Sciatic nerve (tissue), 2 donors: ENCODE data around the gene RTN4RL1. TPM values are rescaled to one million over a fixed set of nuclear protein-coding genes. Genes with fewer than 3 reads are reported as not detected.
"Not testable (repeated sequence)": the region's sequence is repeated elsewhere in the genome, so short reads cannot be mapped to it uniquely, and the experiment has no call there.

Source experiments
- ATAC-seq: fragments of 200-7000 bp; cut with Tn5 transposase; one replicate; pipeline ENCODE4 v1.9.1; 2020; ENCODE audit warnings: mild to moderate bottlenecking, moderate library complexity
- DNase-seq: peaks from one replicate; pipeline ENCODE4 v3.0.0-alpha.2; 2020; ENCODE audit warnings: low spot score
- intact Hi-C: fragments of 100-400 bp; cut with DNase I; formaldehyde crosslinking; loops from one replicate; pipeline ENCODE4 v1.14.2; 2022
- total RNA-seq: library from RNA; stranded (reverse); fragmentation: NEBNext Ultra II Directional; extraction: Animal tissue kit (Norgen Biotek cat#: 25700); gene quantifications from one replicate; pipeline ENCODE4 v1.2.1, GENCODE V29; 2021
- donor health status: DM: no; HTN: no; CAD: no.
- donor health status: DM: no; HTN: no; CAD: no.

The RTN4RL1 gene
- total RNA-seq, 1 donor from 2014 or later: 5.8 TPM

- DNase-seq (no peak), ATAC-seq (no peak)
- intact Hi-C loops: no loop called here
Measured at GRCh38 chr17:1994707-1995106, 30.4 kb downstream of the RTN4RL1 start.

GRCh38 chr17:1992541-1992940 lies 32.6 kb downstream of the RTN4RL1 start:
- DNase-seq (no peak), ATAC-seq (no peak)
- intact Hi-C loops: no loop called here

- no peak for DNase-seq
- peak; percentile 89 for ATAC-seq
- intact Hi-C loops: no loop called here
Measured at GRCh38 chr17:1989135-1989534, 36.0 kb downstream of the RTN4RL1 start.

- DNase-seq (no peak), ATAC-seq (no peak)
- intact Hi-C loops: no loop called here
Measured at GRCh38 chr17:1986783-1987451, 38.2 kb downstream of the RTN4RL1 start.

- intact Hi-C loops: no loop called here
- ATAC-seq (no peak), DNase-seq (no peak)
Measured at GRCh38 chr17:1985686-1986085, 39.4 kb downstream of the RTN4RL1 start.

- ATAC-seq (no peak), DNase-seq (no peak)
- intact Hi-C loops: no loop called here
Measured at GRCh38 chr17:1985093-1985492, 40.0 kb downstream of the RTN4RL1 start.

- DNase-seq, intact Hi-C loops: not testable (repeated sequence)
Measured at GRCh38 chr17:1982793-1983366, 42.3 kb downstream of the RTN4RL1 start.

GRCh38 chr17:1980665-1981250 lies 44.4 kb downstream of the RTN4RL1 start:
- ATAC-seq: no peak
- intact Hi-C loops: no loop called here
- DNase-seq: no peak

More at GRCh38 chr17:1982793-1983366, 42.3 kb downstream of the RTN4RL1 start:
- ATAC-seq: not testable (repeated sequence)

GRCh38 chr17:1979182-1979985 lies 45.8 kb downstream of the RTN4RL1 start:
- ATAC-seq (peak; percentile 38), DNase-seq (no peak)
- intact Hi-C loops: no loop called here

- intact Hi-C loops: no loop called here
- DNase-seq (no peak), ATAC-seq (peak; percentile 16)
Measured at GRCh38 chr17:1978396-1978949, 46.7 kb downstream of the RTN4RL1 start.

- intact Hi-C loops: no loop called here
- DNase-seq (no peak), ATAC-seq (no peak)
Measured at GRCh38 chr17:1977583-1978395, 47.3 kb downstream of the RTN4RL1 start.

- no peak for ATAC-seq
- DNase-seq: no peak
- intact Hi-C loops: no loop called here
Measured at GRCh38 chr17:1976683-1977064, 48.5 kb downstream of the RTN4RL1 start.

GRCh38 chr17:1976000-1976682 lies 49.0 kb downstream of the RTN4RL1 start:
- ATAC-seq (no peak), DNase-seq (no peak)
- intact Hi-C loops: no loop called here

- DNase-seq: no peak
- intact Hi-C loops: no loop called here
- ATAC-seq: no peak
Measured at GRCh38 chr17:1975573-1975972, 49.6 kb downstream of the RTN4RL1 start.

- ATAC-seq (peak; percentile 91), DNase-seq (peak; percentile 74)
- intact Hi-C loops: no loop called here
Measured at GRCh38 chr17:1972487-1973160, 52.5 kb downstream of the RTN4RL1 start.

- intact Hi-C loops: no loop called here
- no peak for DNase-seq
- ATAC-seq: no peak
Measured at GRCh38 chr17:1970843-1971384, 54.2 kb downstream of the RTN4RL1 start.

GRCh38 chr17:1969712-1970111 lies 55.4 kb downstream of the RTN4RL1 start:
- no peak for ATAC-seq
- intact Hi-C loops: no loop called here
- DNase-seq: no peak
